ENCODE data around the gene C1orf167. TPM values are rescaled to one million over a fixed set of nuclear protein-coding genes. Genes with fewer than 3 reads are reported as not detected.

C1orf167 gene
- total and polyA plus RNA-seq, 10 of the 15 experiments (the other 5 are each of a cell fraction or from before 2014, with no cell fraction given): 0.17 to 0.31 TPM; not detected in 8

DNA sequence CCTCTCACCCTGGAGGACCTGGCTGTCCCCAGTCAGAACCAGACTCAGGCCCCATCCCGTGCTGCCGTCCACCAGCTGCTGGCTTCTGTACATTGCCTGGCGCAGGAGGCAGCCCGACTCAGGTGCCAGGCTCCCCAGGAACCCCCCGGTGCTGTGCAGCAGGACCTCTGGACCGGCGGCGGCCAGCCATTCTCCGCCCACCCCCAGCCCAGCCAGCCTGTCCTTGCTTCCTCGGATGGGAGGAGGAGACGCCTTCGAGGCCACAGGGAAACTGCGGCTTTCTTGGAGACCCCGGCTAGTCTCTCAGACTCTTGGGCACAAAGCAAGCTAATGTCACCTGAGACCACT, 4.4 kb downstream of the C1orf167 start:
- FAIRE-seq: no peak
- RAD21 ChIA-PET (ENCODE audit: unreplicated experiment): no interaction called here

More for the DNA sequence above, 4.4 kb downstream of the C1orf167 start:
- ATAC-seq: no peak
- TF ChIP-seq CREB1 (IDR thresholded peaks at IDR 0.05; ENCODE audit: low read depth): no peak
- no peak for TF ChIP-seq EGR1 (IDR thresholded peaks at IDR 0.05; ENCODE audit: borderline replicate concordance in 1 of 2, low read depth in 2 of 2, low read length in 2 of 2)
- no peak for TF ChIP-seq MTA3 (IDR thresholded peaks at IDR 0.05; ENCODE audit: borderline replicate concordance, low read length)
- no peak for TF ChIP-seq ZNF217 (IDR thresholded peaks at IDR 0.05)
- TF ChIP-seq RCOR1 (conservative IDR thresholded peaks at IDR 0.05; ENCODE audit: low read depth, low read length): no peak
- TF ChIP-seq PAX5 (IDR thresholded peaks at IDR 0.05; ENCODE audit: borderline replicate concordance, low read depth, low read length): no peak
- TF ChIP-seq CBFB (IDR thresholded peaks at IDR 0.05; ENCODE audit: low read depth): no peak
- TF ChIP-seq, protein P1, sequence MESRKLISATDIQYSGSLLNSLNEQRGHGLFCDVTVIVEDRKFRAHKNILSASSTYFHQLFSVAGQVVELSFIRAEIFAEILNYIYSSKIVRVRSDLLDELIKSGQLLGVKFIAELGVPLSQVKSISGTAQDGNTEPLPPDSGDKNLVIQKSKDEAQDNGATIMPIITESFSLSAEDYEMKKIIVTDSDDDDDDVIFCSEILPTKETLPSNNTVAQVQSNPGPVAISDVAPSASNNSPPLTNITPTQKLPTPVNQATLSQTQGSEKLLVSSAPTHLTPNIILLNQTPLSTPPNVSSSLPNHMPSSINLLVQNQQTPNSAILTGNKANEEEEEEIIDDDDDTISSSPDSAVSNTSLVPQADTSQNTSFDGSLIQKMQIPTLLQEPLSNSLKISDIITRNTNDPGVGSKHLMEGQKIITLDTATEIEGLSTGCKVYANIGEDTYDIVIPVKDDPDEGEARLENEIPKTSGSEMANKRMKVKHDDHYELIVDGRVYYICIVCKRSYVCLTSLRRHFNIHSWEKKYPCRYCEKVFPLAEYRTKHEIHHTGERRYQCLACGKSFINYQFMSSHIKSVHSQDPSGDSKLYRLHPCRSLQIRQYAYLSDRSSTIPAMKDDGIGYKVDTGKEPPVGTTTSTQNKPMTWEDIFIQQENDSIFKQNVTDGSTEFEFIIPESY (IDR thresholded peaks at IDR 0.05): no peak
- TF ChIP-seq, protein P2, sequence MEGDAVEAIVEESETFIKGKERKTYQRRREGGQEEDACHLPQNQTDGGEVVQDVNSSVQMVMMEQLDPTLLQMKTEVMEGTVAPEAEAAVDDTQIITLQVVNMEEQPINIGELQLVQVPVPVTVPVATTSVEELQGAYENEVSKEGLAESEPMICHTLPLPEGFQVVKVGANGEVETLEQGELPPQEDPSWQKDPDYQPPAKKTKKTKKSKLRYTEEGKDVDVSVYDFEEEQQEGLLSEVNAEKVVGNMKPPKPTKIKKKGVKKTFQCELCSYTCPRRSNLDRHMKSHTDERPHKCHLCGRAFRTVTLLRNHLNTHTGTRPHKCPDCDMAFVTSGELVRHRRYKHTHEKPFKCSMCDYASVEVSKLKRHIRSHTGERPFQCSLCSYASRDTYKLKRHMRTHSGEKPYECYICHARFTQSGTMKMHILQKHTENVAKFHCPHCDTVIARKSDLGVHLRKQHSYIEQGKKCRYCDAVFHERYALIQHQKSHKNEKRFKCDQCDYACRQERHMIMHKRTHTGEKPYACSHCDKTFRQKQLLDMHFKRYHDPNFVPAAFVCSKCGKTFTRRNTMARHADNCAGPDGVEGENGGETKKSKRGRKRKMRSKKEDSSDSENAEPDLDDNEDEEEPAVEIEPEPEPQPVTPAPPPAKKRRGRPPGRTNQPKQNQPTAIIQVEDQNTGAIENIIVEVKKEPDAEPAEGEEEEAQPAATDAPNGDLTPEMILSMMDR (IDR thresholded peaks at IDR 0.05 in 2 of 3, conservative IDR thresholded peaks at IDR 0.05 in 1 of 3; ENCODE audit: control insufficient read depth in 2 of 3, extremely low read depth in 1 of 3, insufficient read depth in 1 of 3, low read depth in 3 of 3, low read length in 3 of 3): no peak
- no peaks in the 10 kb centered on the region for H3K4me1 ChIP-seq (ENCODE audit: control insufficient read depth, insufficient read depth, low read length)
- ChIA-PET SMC1A (ENCODE audit: uncharacterized antibody, unreplicated experiment) (no interaction called here), POLR2A (no interaction called here), CTCF (no interaction called here)
- H3K4me3 ChIP-seq: no peak overlapping the region
- intact Hi-C loops (cut with micrococcal nuclease; ENCODE audit: unreplicated experiment) (no loop called here), in situ Hi-C loops (cut with MboI) (no loop called here)
- H3K27me3 ChIP-seq (replicated peaks in 1 of 2; ENCODE audit: control insufficient read depth in 2 of 2, insufficient read depth in 2 of 2, low read length in 1 of 2): no peaks in the 10 kb centered on the region; a peak in 1 of 4 replicates
- H4K20me1 ChIP-seq (ENCODE audit: control insufficient read depth, insufficient read depth): no peaks in the 10 kb centered on the region
- H2AFZ ChIP-seq (ENCODE audit: control insufficient read depth, low read depth, low read length): no peak overlapping the region
- no peaks in the 10 kb centered on the region for H3K79me2 ChIP-seq (ENCODE audit: control insufficient read depth, insufficient read depth, low read length)
- 55% methylated on average over 14 of the region's 14 CpGs for WGBS (ENCODE audit: insufficient coverage, insufficient replicate concordance, low lambda C conversion rate, missing lambda C conversion rate)
- H3K4me2 ChIP-seq (ENCODE audit: control insufficient read depth, insufficient read depth): no peak overlapping the region
- BruUV-seq (replicated peaks): no TSS peak
- H3K27ac ChIP-seq (ENCODE audit: control insufficient read depth, insufficient read depth): no peak overlapping the region
- no peaks in the 10 kb centered on the region for H3K9me3 ChIP-seq (replicated peaks; ENCODE audit: control insufficient read depth, insufficient read depth, low read length)
- DNase-seq (ENCODE audit: low read depth, low spot score): no peak
- H3K9ac ChIP-seq (ENCODE audit: control insufficient read depth, insufficient read depth, low read length): no peak overlapping the region
- H3K36me3 ChIP-seq (ENCODE audit: control insufficient read depth in 2 of 2, insufficient read depth in 2 of 2, low read length in 1 of 2): no peaks in the 10 kb centered on the region
